GM21723 (cell line): ENCODE results near the gene SIX4.

Experiments used
- ATAC-seq: cut with Tn5 transposase; IDR thresholded peaks from one replicate; pipeline ENCODE4 v1.9.1; 2021; ENCODE audit warnings: mild to moderate bottlenecking, moderate library complexity; ENCODE audit not compliant: unreplicated experiment

Gene SIX4

DNA sequence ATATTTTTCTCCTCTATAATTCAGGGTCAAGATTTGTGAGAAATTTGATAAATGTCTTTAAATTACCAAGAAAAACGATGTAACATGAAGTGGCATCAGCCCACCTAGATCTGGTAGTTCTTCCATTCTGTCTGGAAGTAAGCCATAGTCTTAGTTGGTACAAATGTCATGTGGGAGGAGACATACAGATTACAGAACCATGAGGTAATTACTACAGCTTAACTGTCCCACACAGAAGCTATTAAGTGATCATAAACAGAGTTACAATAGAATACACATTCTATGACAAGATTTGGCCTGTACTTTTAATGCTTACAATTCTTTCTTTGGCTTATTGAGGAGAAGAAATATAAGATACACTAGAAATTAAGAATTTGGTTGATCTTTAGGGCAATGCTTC lies 61.2 kb downstream of the SIX4 start:
- no peak for ATAC-seq

DNA sequence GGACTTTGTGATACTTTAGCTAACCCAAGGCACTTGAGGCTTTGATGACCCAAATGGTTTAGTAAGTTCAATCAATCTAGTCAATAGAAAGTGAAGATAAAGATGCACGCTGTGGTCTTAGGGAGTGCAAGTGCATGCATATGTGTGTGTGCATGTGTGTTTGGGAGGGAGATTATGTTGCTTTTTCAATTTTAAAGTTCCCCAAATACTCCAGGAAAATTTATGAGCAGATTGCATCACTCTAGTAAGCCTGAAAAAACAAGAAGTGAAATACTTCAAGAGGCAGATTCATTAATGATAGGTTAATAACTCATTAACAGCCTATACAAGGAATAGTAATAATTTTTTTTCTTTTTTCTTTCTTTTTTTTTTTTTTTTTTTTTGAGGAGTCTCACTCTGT lies 62.4 kb downstream of the SIX4 start:
- ATAC-seq = no peak
